H9 (cell line): Measurements from ENCODE around the gene CHL1. TPM values are rescaled to one million over a fixed set of nuclear protein-coding genes. Genes with fewer than 3 reads are reported as not detected.

Source experiments
- DNase-seq: peaks from one replicate; pipeline ENCODE4 v3.0.0-alpha.2; 2017
- H2AFZ ChIP-seq: one replicate; pipeline ENCODE4 v1.6.1; 2013; ENCODE audit warnings: mild to moderate bottlenecking, low read length, control low read depth, moderate library complexity
- H2AK5ac ChIP-seq: 2 replicates; pipeline ENCODE4 v1.6.1; 2013; ENCODE audit warnings: low read length, control low read depth, mixed read lengths; ENCODE audit not compliant: insufficient read length
- H2BK120ac ChIP-seq: one replicate; pipeline ENCODE4 v1.6.1; 2013; ENCODE audit warnings: low read depth, mild to moderate bottlenecking, low read length, control low read depth, inconsistent platforms; ENCODE audit not compliant: poor library complexity, severe bottlenecking
- H2BK12ac ChIP-seq: 2 replicates; pipeline ENCODE4 v1.6.1; 2013; ENCODE audit warnings: low read length, control low read depth, mixed read lengths, low read depth; ENCODE audit not compliant: insufficient read length
- H2BK15ac ChIP-seq: 2 replicates; pipeline ENCODE4 v1.6.1; 2013; ENCODE audit warnings: low read depth, low read length, control low read depth
- H2BK20ac ChIP-seq: one replicate; pipeline ENCODE4 v1.6.1; 2013; ENCODE audit warnings: low read depth, mild to moderate bottlenecking, low read length, control low read depth, inconsistent platforms; ENCODE audit not compliant: poor library complexity, severe bottlenecking
- H2BK5ac ChIP-seq: 2 replicates; pipeline ENCODE4 v1.6.1; 2013; ENCODE audit warnings: low read length, control low read depth, mixed read lengths; ENCODE audit not compliant: insufficient read length
- H3K14ac ChIP-seq: 2 replicates; pipeline ENCODE4 v1.6.1; 2013; ENCODE audit warnings: low read length, control low read depth; ENCODE audit not compliant: insufficient read depth
- H3K18ac ChIP-seq: 2 replicates; pipeline ENCODE4 v1.6.1; 2013; ENCODE audit warnings: low read depth, mild to moderate bottlenecking, mixed read lengths, low read length, control low read depth; ENCODE audit not compliant: insufficient read length
- H3K23ac ChIP-seq: 2 replicates; pipeline ENCODE4 v1.6.1; 2013; ENCODE audit warnings: low read length, control low read depth, mixed read lengths, low read depth; ENCODE audit not compliant: insufficient read length
- H3K23me2 ChIP-seq: 2 replicates; pipeline ENCODE4 v1.6.1; 2013; ENCODE audit warnings: low read depth, mild to moderate bottlenecking, mixed read lengths, low read length, control low read depth; ENCODE audit not compliant: insufficient read length, poor library complexity, severe bottlenecking
- H3K27ac ChIP-seq: 2 replicates; pipeline ENCODE4 v1.5.1; 2013; ENCODE audit warnings: low read length, control low read depth, mixed read lengths, low read depth; ENCODE audit not compliant: insufficient read length
- H3K27me3 ChIP-seq: 2 replicates; pipeline ENCODE4 v1.6.1; 2013; ENCODE audit warnings: low read length, control low read depth, inconsistent platforms; ENCODE audit not compliant: insufficient read depth
- H3K4ac ChIP-seq: 2 replicates; pipeline ENCODE4 v1.6.1; 2013; ENCODE audit warnings: low read depth, mild to moderate bottlenecking, control low read depth, inconsistent platforms, low read length, moderate library complexity
- H3K4me1 ChIP-seq: 2 replicates; pipeline ENCODE4 v1.6.1; 2013; ENCODE audit warnings: low read length, control low read depth, inconsistent platforms; ENCODE audit not compliant: insufficient read depth
- H3K4me2 ChIP-seq: 2 replicates; pipeline ENCODE4 v1.6.1; 2013; ENCODE audit warnings: low read length, control low read depth, mixed read lengths; ENCODE audit not compliant: insufficient read length, insufficient read depth
- H3K56ac ChIP-seq: 2 replicates; pipeline ENCODE4 v1.6.1; 2013; ENCODE audit warnings: low read depth, mild to moderate bottlenecking, mixed read lengths, low read length, control low read depth; ENCODE audit not compliant: insufficient read length
- H3K79me1 ChIP-seq: 2 replicates; pipeline ENCODE4 v1.6.1; 2013; ENCODE audit warnings: low read depth, mild to moderate bottlenecking, moderate library complexity, low read length, control low read depth, inconsistent platforms; ENCODE audit not compliant: insufficient read depth, poor library complexity, severe bottlenecking
- H3K79me2 ChIP-seq: 2 replicates; pipeline ENCODE4 v1.6.1; 2013; ENCODE audit warnings: low read length, control low read depth, inconsistent platforms; ENCODE audit not compliant: insufficient read depth
- H3K9ac ChIP-seq: 2 replicates; pipeline ENCODE4 v1.6.1; 2013; ENCODE audit warnings: low read length, control low read depth, mixed read lengths; ENCODE audit not compliant: insufficient read length; ENCODE audit errors: extremely low read depth
- H3K9me3 ChIP-seq: one replicate; pipeline ENCODE4 v1.6.1; 2013; ENCODE audit warnings: low read depth, low read length, inconsistent platforms; ENCODE audit not compliant: control insufficient read depth
- H3T11ph ChIP-seq: one replicate; pipeline ENCODE4 v1.6.1; 2013; ENCODE audit warnings: mild to moderate bottlenecking, low read length, control low read depth, inconsistent platforms
- H4K20me1 ChIP-seq: one replicate; pipeline ENCODE4 v1.6.1; 2013; ENCODE audit not compliant: control insufficient read depth, insufficient read length, insufficient read depth
- H4K5ac ChIP-seq: 2 replicates; pipeline ENCODE4 v1.6.1; 2013; ENCODE audit warnings: low read depth, mild to moderate bottlenecking, mixed read lengths, low read length, control low read depth; ENCODE audit not compliant: insufficient read length
- H4K8ac ChIP-seq: replicated peaks from 2 replicates; pipeline ENCODE4 v1.6.1; 2013; ENCODE audit warnings: low read length, control low read depth, mixed read lengths, low read depth; ENCODE audit not compliant: insufficient read length
- H4K91ac ChIP-seq: 2 replicates; pipeline ENCODE4 v1.6.1; 2013; ENCODE audit warnings: low read depth, mild to moderate bottlenecking, moderate library complexity, mixed read lengths, low read length, control low read depth; ENCODE audit not compliant: insufficient read length
- H3K27ac Mint-ChIP-seq, 3 experiments: 2 replicates in 2 of 3; 3 replicates in 1 of 3; pipeline ENCODE4 v1.8.0; 2020 to 2021; ENCODE audit warnings: mixed read lengths in 3 of 3, mild to moderate bottlenecking in 1 of 3, moderate library complexity in 1 of 3
- H3K27me3 Mint-ChIP-seq: 2 replicates; pipeline ENCODE4 v1.8.0; 2021; ENCODE audit warnings: low read depth, mild to moderate bottlenecking, moderate library complexity, mixed read lengths
- H3K36me3 Mint-ChIP-seq, 3 experiments: 2 replicates in 2 of 3; 3 replicates in 1 of 3; pipeline ENCODE4 v1.8.0; 2020 to 2021; ENCODE audit warnings: low read depth in 3 of 3, mixed read lengths in 3 of 3; ENCODE audit not compliant: insufficient read depth in 1 of 3
- H3K4me1 Mint-ChIP-seq, 2 experiments: 2 replicates each; pipeline ENCODE4 v1.8.0; 2020; ENCODE audit warnings: mixed read lengths in 2 of 2
- H3K4me3 Mint-ChIP-seq, 2 experiments: 2 replicates in 1 of 2; 3 replicates in 1 of 2; pipeline ENCODE4 v1.8.0; 2020 to 2021; ENCODE audit warnings: mild to moderate bottlenecking in 2 of 2, mixed read lengths in 2 of 2, moderate library complexity in 1 of 2
- H3K9me3 Mint-ChIP-seq, 2 experiments: 2 replicates in 1 of 2; 3 replicates in 1 of 2; pipeline ENCODE4 v1.8.0; 2020; ENCODE audit warnings: mild to moderate bottlenecking in 2 of 2, mixed read lengths in 2 of 2, moderate library complexity in 1 of 2
- WGBS: extraction: QIAGEN DNeasy Blood & Tissue Kit; methylation state at CpG from one replicate; pipeline ENCODE4 v1.1.7; 2013; ENCODE audit warnings: missing lambda C conversion rate, low lambda C conversion rate, mixed read lengths; ENCODE audit not compliant: insufficient read length; ENCODE audit errors: extremely low coverage; 5-methylcytosine and 5-hydroxymethylcytosine counted together
- total RNA-seq: library from RNA; stranded (reverse); gene quantifications from 2 replicates; pipeline ENCODE4 v1.2.1, GENCODE V29; 2021
- TF ChIP-seq, protein P1 (sequence below): fragments of 200-600 bp; sonication (generic); conservative IDR thresholded peaks from 3 replicates; pipeline ENCODE4 v1.8.0; 2021; ENCODE audit warnings: antibody characterized with exemption, mild to moderate bottlenecking

Gene CHL1
- total RNA-seq, 1 experiment from 2014 or later = not detected

DNA sequence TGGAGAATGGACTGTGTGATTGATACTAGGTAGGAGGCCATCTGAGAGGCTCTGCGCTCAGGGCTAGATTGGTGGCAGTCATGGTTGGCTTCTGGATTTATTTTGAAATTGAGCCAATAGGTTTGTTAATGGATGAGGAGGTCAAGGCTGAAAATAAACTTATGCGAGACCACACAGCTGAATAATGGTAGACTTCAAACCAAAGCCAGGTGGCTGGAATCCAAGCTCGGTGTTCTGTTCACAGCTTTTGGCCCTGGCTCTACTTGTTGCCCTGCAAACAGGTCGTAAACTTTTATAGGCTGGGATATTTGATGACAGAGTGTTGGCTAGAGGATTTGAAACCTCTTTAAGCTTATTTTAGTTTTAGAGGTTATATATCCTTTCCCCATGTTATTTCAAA lies 160.4 kb downstream of the CHL1 start:
- Histone ChIP-seq H3K79me2 (no peaks in the 10 kb centered on the region), H3K79me1 (no peaks in the 10 kb centered on the region), H4K20me1 (no peaks in the 10 kb centered on the region), H3K23ac (no peak overlapping the region), H2BK12ac (no peak overlapping the region), H3K18ac (no peak overlapping the region), H3K9ac (no peak overlapping the region), H3K4ac (no peak overlapping the region), H3K4me1 (no peaks in the 10 kb centered on the region), H2AK5ac (no peak overlapping the region), H4K5ac (no peak overlapping the region), H3K23me2 (no peaks in the 10 kb centered on the region), H3K9me3 (no peaks in the 10 kb centered on the region), H4K91ac (no peak overlapping the region), H3K27ac (no peak overlapping the region), H3K56ac (no peak overlapping the region), H3T11ph (no peak overlapping the region), H3K4me2 (no peak overlapping the region), H4K8ac (no peak overlapping the region), H2BK120ac (no peak overlapping the region), H3K14ac (no peak overlapping the region), H2BK15ac (no peak overlapping the region), H2BK20ac (no peak overlapping the region), H2BK5ac (no peak overlapping the region), H3K27me3 (no peaks in the 10 kb centered on the region), H2AFZ (no peak overlapping the region)
- Mint-ChIP-seq H3K27ac (no peak overlapping the region), H3K4me1 (no peaks in the 10 kb centered on the region), H3K4me3 (no peak overlapping the region), H3K27me3 (peaks cover 5% of the 10 kb centered on the region; the same call in 1 of the 2 replicates), H3K9me3 (no peaks in the 10 kb centered on the region), H3K36me3 (no peaks in the 10 kb centered on the region; a peak in 1 of 7 replicates)
- TF ChIP-seq, protein P1, sequence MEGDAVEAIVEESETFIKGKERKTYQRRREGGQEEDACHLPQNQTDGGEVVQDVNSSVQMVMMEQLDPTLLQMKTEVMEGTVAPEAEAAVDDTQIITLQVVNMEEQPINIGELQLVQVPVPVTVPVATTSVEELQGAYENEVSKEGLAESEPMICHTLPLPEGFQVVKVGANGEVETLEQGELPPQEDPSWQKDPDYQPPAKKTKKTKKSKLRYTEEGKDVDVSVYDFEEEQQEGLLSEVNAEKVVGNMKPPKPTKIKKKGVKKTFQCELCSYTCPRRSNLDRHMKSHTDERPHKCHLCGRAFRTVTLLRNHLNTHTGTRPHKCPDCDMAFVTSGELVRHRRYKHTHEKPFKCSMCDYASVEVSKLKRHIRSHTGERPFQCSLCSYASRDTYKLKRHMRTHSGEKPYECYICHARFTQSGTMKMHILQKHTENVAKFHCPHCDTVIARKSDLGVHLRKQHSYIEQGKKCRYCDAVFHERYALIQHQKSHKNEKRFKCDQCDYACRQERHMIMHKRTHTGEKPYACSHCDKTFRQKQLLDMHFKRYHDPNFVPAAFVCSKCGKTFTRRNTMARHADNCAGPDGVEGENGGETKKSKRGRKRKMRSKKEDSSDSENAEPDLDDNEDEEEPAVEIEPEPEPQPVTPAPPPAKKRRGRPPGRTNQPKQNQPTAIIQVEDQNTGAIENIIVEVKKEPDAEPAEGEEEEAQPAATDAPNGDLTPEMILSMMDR = no peak
- DNase-seq = no peak
- no CpG with 5 or more reads among the region's 4 CpGs for WGBS
